PC-3 (cell line): ENCODE data around the gene SCLY.

Source experiments
- EZH2 ChIP-seq: fragments of 300-600 bp; sonication (generic); IDR thresholded peaks from one replicate; pipeline ENCODE4 v1.6.1; 2017; ENCODE audit warnings: antibody characterized with exemption, mild to moderate bottlenecking, low read length; ENCODE audit not compliant: unreplicated experiment
- TF ChIP-seq, protein P1 (sequence below): fragments of 300-600 bp; sonication (generic); conservative IDR thresholded peaks from 2 replicates; pipeline ENCODE4 v1.5.1; 2017; ENCODE audit warnings: antibody characterized with exemption, low read depth, mild to moderate bottlenecking, low read length

DNA sequence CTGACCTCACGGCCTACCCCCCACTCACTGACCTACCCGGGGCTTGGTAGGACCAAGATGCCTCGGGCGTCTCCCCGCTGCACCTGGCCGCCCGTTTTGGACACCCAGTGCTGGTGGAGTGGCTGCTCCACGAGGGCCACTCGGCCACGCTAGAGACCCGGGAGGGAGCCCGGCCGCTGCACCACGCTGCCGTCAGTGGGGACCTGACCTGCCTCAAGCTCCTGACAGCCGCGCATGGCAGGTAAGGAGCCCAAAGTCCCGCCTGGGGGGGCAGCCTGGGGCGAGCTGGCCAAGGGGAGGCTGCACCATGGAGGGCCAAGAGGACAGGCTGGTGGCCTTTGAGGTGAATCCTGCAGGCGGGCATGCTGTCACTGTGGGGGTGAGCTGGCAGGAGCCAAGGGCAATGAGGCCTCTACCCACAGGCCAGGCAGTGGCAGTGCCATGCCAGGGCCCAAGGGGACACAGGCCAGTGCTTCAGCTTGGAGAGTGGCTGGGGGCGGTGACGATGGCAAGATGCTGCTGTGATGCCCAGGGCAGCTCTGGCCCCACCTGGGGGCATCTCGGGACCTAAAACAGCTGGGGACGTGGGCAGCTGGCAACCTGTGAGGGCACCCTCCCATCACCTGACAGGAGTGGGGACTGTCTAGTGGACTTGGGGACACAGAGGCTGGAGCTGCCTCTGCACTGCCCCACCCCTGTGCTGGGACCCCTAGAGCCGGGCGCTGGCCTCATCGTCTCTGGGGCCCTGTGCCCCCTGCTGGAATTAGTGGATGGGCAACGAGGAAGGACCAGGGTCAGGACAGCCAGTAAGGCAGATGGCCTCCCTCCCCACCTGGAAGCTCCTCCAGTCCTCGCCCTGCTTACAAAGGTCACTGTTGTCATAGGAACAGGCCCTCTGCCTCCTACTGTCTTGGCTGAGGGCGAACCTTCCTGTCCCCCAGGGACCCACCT lies 41.4 kb downstream of the SCLY start:
- TF ChIP-seq, protein P1, sequence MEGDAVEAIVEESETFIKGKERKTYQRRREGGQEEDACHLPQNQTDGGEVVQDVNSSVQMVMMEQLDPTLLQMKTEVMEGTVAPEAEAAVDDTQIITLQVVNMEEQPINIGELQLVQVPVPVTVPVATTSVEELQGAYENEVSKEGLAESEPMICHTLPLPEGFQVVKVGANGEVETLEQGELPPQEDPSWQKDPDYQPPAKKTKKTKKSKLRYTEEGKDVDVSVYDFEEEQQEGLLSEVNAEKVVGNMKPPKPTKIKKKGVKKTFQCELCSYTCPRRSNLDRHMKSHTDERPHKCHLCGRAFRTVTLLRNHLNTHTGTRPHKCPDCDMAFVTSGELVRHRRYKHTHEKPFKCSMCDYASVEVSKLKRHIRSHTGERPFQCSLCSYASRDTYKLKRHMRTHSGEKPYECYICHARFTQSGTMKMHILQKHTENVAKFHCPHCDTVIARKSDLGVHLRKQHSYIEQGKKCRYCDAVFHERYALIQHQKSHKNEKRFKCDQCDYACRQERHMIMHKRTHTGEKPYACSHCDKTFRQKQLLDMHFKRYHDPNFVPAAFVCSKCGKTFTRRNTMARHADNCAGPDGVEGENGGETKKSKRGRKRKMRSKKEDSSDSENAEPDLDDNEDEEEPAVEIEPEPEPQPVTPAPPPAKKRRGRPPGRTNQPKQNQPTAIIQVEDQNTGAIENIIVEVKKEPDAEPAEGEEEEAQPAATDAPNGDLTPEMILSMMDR, result no peak
- TF ChIP-seq EZH2, result no peak
